Astrocyte of the spinal cord (primary cell): ENCODE measurements around the gene C19orf25.

ENCODE experiments used
- DNase-seq: peaks from one replicate; pipeline ENCODE4 v3.0.0; 2011; ENCODE audit warnings: low read depth, low spot score
- H3K4me3 ChIP-seq: 2 replicates; pipeline ENCODE4 v1.5.1; 2011; ENCODE audit warnings: low read depth, mild to moderate bottlenecking, low read length, moderate library complexity
- in situ Hi-C: cut with HindIII; loops from 2 replicates; pipeline ENCODE4 v1.10.0; 2017; ENCODE audit warnings: low sequenced_read_pairs
- TF ChIP-seq, protein P1 (sequence below): IDR thresholded peaks from 2 replicates; pipeline ENCODE4 v1.5.1; 2012; ENCODE audit warnings: low read depth, mild to moderate bottlenecking, low read length, inconsistent platforms

The C19orf25 gene

DNA sequence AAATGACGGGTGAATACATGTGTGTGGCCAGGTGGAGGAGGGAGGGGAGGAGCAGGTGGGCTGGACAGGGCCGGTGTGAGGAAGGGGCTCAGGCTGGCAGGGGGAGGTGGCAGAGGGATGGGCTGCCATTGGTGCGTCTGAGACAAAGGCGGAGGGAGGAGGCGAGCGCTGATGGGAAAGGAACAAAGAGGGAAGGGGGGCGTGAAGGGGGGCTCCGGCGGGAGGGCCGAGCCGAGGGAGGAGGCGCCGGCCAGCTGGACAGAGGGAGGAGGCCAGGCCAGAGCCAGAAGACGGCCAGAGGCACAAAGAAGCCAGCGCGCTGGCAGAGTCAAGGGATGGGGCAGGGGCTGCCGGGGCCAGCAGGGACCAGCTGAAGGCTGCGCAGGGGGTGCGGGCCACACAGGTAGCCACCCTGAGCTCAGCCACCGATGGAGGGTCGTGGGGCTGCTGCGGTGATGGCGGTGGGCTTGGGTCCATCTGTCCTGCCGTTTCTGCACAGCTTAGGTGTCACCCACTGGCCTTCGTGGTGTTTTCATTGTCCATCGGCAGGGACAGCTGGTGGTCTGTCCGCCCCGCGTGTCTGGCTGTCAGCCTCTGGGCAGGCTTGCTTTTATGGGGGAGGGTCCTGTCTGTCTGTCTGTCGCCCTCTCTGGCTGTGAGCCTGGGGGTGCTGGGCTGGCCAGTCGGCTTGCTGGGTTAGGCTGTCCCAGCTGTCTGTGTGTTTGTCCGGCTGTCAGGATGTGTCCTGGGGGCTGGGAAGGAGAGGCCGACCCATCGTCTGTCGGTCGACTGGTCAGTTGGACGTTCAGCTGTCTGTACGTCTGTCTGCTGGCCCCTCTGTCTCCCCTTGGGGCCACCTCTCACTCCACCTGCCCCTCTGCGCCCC lies 26.9 kb downstream of the C19orf25 start:
- TF ChIP-seq, protein P1, sequence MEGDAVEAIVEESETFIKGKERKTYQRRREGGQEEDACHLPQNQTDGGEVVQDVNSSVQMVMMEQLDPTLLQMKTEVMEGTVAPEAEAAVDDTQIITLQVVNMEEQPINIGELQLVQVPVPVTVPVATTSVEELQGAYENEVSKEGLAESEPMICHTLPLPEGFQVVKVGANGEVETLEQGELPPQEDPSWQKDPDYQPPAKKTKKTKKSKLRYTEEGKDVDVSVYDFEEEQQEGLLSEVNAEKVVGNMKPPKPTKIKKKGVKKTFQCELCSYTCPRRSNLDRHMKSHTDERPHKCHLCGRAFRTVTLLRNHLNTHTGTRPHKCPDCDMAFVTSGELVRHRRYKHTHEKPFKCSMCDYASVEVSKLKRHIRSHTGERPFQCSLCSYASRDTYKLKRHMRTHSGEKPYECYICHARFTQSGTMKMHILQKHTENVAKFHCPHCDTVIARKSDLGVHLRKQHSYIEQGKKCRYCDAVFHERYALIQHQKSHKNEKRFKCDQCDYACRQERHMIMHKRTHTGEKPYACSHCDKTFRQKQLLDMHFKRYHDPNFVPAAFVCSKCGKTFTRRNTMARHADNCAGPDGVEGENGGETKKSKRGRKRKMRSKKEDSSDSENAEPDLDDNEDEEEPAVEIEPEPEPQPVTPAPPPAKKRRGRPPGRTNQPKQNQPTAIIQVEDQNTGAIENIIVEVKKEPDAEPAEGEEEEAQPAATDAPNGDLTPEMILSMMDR = no peak
- in situ Hi-C loops = no loop called here
- no peak for DNase-seq
- no peak overlapping the region for H3K4me3 ChIP-seq

DNA sequence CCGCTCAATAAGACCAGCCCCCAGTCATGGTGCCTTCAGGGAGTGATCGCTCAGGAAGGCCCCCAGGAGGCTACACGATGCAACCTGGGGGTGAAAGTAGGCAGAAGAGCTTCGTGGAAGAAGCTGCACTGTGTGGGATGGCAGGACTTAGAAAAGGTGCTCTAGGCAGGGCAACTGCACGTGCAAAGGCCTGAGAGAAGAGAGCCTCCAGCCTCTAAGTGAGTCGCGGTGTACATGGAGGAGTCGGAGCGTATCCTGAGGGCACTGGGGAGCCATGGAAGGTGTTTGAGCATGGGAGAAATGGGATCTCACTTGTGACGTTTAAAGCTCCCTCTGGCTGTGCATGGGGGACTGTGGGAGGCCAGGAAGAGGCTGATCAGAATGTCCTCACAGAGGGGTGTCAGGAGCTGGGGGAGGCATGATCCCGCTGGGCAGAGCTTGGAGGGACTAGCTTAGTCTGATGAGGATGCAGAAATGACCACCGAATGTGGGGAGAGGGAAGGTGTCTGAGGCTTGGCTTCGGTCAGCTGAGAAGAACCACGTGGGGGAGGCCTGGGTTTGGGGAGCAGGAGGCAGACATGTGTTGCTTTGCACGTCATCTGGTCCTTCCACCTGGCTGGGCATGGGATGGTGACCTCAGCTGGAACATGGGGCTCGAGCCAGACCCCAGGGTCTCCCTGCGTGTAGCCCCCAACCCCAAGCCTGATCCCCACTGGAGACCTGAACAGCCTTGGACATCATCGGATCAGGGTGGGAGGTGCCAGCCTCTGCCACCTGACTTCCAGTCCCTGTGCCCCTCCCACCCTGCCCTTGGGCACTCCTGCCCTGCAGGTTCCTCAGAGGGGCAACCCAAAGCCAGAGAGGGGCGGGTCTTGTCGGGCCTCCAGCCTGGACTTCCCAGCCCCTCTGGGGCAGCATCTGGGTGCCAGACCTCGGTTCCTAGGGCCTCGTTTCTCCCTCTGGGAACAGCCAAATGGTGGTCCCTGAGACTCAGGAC lies 28.0 kb downstream of the C19orf25 start:
- TF ChIP-seq, protein P1 = no peak
- no peak overlapping the region for H3K4me3 ChIP-seq
- in situ Hi-C loops = no loop called here
- no peak for DNase-seq

DNA sequence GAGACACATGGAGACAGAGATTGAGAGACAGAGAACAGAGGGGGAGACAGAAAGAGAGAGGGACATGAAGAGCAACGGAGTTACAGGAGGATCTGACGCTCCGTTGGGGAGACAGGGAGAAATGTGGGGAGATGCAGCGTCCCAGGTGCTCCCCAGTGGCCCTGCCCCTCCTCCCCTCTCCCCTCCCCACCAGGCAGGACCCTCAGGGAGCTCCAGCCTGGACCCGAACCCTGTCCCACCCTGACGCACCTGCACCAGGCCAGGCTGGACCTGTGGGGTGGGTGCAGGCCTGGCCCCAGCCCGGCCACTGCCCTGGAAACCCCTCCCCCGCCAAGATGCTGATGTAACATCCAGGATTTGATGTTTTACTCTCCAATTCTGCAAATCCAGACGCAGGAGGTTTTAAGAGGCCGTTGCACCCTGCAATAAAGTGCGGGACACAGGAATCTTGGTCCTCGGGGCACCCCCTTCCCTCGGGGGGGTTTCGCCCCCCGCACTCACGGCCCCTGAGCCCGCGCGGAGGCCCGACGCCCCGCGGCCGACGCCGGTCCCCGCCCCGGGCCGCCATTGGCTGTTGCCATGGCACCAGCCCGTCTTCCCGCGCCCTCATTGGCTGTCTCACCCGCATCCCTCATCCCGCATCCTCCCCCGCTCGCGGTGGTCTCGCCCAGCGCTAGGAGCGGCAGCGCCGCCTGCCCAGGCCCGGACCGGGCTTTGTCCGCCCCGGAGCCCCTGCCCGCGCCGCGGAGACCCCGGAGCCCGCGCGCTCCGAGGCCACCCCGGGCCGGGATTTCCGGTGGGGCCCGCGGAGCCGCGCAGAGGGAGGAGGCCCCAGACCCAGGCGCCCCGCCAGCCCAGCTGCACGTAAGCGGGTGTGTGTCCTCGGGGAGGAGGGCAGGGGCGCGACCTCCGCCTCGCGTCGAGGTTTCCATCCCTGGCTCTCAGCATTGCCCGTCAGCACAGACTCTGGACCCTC lies 29.3 kb downstream of the C19orf25 start, which contains the start of gene APC2:
Gene APC2, plus strand, starts transcription at position 655 of the 976 bp plus-strand sequence. CDS start 2,881 bp downstream, outside the sequence.
- TF ChIP-seq, protein P1 = no peak
- H3K4me3 ChIP-seq = no peak within 1 kb of the TSS
- DNase-seq = peak; percentile 22
- in situ Hi-C loops = no loop called here

DNA sequence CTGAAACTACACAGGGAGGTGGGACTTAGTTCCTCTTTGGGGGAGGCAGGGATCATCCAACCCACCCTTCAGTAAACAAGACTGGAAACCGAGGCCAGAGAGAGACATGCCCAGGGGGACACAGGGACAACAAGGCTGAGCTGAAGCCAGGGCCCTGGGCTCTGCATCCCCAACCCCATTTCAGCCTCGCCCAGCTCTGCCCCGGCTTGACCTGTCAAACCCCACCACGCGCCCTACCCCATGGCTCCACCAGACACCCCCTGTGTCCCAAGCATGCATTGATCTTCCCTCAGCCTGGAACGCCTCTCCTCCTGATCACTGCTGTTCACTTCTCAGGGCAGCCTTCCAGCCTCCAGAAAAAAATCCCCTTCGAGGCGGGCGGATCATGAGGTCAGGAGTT lies 31.1 kb downstream of the C19orf25 start:
- TF ChIP-seq, protein P1 = no peak
- in situ Hi-C loops = no loop called here
- no peak overlapping the region for H3K4me3 ChIP-seq
- no peak for DNase-seq

DNA sequence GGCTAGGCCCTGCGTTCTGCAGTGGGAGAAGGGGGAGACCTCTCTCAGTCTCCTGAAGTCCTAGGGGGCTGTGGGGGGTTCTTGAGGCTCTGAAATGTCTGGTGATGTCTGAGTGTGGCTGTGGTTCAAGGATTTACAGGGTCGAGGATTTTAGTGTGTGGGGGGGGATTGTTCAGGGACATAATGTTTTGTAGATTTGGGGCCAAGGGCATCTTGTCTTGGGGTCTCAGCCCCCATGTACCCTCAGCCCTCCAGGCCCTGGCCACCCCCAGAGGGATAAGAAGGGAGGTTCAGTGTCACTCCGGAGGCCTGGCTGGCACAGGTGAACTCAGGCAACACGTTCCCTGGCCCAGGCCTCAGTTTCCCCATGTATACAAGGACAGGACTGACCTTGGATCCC lies 31.5 kb downstream of the C19orf25 start:
- no peak overlapping the region for H3K4me3 ChIP-seq
- DNase-seq = no peak
- in situ Hi-C loops = no loop called here
- TF ChIP-seq, protein P1 = no peak
